BE2C (cell line): ENCODE measurements around the gene FAM227A.

ENCODE experiments used
- DNase-seq: peaks from one replicate; pipeline ENCODE4 v3.0.0-alpha.2; 2020
- H3K27me3 ChIP-seq: fragments of 250-450 bp; sonication (Bioruptor Pico); 2 replicates; pipeline ENCODE4 v1.5.1; 2020; ENCODE audit warnings: mild to moderate bottlenecking
- H3K36me3 ChIP-seq: fragments of 250-450 bp; sonication (Bioruptor Pico); 2 replicates; pipeline ENCODE4 v1.5.1; 2020; ENCODE audit warnings: mild to moderate bottlenecking
- H3K4me1 ChIP-seq: fragments of 250-450 bp; sonication (Bioruptor Pico); 2 replicates; pipeline ENCODE4 v1.5.1; 2020
- H3K4me3 ChIP-seq: 2 replicates; pipeline ENCODE4 v1.5.1; 2011; ENCODE audit warnings: low read depth, low read length
- H3K9me3 ChIP-seq: fragments of 250-450 bp; sonication (Bioruptor Pico); 2 replicates; pipeline ENCODE4 v1.5.1; 2020
- CTCF ChIP-seq: IDR thresholded peaks from 2 replicates; pipeline ENCODE4 v1.5.1; 2012; ENCODE audit warnings: mild to moderate bottlenecking, low read depth, low read length

FAM227A gene

DNA sequence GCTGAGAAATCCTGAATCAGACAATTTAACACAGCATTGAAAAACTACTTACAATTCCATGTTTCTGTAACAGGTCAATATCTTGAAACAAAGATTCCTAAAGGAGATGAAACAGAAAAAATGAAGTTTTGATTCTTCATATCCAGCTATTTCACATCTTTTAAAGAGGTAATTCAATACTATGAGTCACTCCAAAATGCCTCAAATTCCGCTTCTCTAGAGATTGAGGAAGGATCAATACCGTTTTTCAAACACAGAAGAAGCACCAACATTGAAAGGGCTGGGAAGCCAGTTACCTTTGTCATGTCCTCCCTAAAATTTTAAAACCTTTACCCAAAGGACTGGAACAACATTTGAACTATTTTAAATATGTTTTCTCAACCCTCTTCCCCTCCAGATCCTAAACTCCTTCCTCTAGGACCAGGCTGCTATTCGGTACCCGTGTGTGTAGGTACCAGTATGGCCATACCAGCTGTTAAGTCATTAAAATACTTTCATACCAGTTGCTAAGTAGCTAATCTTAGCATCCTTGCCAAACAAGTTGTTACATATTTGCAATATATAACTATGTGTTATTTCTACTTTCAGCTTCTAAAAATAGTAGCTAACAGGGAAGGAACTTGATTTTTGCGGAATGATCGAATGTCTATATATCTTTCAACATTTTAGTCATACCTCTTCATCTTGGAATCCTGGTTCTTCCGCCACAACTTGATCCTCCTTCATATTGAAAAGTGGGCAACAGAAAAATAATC is 88.5 kb downstream of the FAM227A start:
- TF ChIP-seq CTCF, result no peak
- DNase-seq, result no peak
- Histone ChIP-seq H3K36me3 (no peaks in the 10 kb centered on the region), H3K27me3 (no peaks in the 10 kb centered on the region; the same call in 1 of the 2 replicates), H3K4me3 (no peak overlapping the region), H3K4me1 (peaks cover 4% of the 10 kb centered on the region), H3K9me3 (no peaks in the 10 kb centered on the region)

GRCh38 chr22:38566726-38567504 is 89.3 kb downstream of the FAM227A start:
- Histone ChIP-seq H3K27me3 (no peaks in the 10 kb centered on the region), H3K36me3 (no peaks in the 10 kb centered on the region), H3K4me3 (no peak overlapping the region), H3K9me3 (no peaks in the 10 kb centered on the region), H3K4me1 (peaks cover 4% of the 10 kb centered on the region)
- no peak for DNase-seq
- no peak for TF ChIP-seq CTCF

DNA sequence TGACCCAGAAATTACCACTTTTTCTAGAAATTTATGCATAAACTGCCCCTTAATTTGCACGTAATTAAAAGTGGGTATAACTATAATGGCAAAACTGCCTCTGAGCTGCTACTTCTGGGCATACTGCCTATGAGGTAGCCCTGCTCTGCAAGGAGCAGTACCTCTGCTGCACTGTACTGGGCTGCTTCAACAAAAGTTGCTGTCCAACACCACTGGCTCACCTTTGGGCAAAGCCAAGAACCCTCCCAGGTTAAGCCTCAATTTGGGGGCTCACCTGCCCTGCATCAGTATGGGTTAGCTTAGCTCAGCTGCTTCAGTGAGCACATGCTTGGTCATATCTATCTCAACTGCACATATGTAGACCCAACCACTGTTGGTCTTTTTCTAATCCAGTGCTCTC is 90.8 kb downstream of the FAM227A start:
- Histone ChIP-seq H3K4me3 (no peak overlapping the region), H3K27me3 (no peaks in the 10 kb centered on the region), H3K4me1 (peaks cover 4% of the 10 kb centered on the region), H3K36me3 (no peaks in the 10 kb centered on the region), H3K9me3 (no peaks in the 10 kb centered on the region)
- no peak for TF ChIP-seq CTCF
- no peak for DNase-seq

- Histone ChIP-seq H3K4me3 (no peak overlapping the region), H3K9me3 (no peaks in the 10 kb centered on the region), H3K27me3 (no peaks in the 10 kb centered on the region), H3K36me3 (no peaks in the 10 kb centered on the region), H3K4me1 (peaks cover 4% of the 10 kb centered on the region)
- DNase-seq, result no peak
- TF ChIP-seq CTCF, result no peak
Measured at GRCh38 chr22:38564669-38565068, 91.5 kb downstream of the FAM227A start.

DNA sequence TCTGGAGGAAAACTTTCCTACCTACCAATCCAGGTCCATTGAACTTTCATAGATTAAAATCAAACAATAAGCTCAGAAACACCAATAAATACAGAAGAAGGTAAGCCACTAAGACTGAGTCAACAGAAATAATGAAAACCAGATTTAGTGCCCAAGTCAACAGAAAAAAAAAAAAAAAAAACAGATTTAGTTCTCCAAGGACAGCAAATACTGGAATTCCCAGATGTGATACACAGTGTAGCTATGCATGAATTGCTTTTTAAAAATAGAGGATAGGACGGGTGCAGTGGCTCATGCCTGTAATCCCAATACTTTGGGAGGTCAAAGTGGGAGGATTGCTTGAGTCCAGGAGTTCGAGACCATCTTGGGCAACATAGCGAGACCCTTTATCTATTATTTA is 101.9 kb downstream of the FAM227A start:
- no peak for DNase-seq
- H3K4me3 ChIP-seq, result no peak overlapping the region
- H3K27me3 ChIP-seq, result no peaks in the 10 kb centered on the region
- H3K36me3 ChIP-seq, result no peaks in the 10 kb centered on the region
- no peaks in the 10 kb centered on the region for H3K4me1 ChIP-seq
- TF ChIP-seq CTCF, result no peak
- H3K9me3 ChIP-seq, result no peaks in the 10 kb centered on the region
